Endothelial cell of umbilical vein (primary cell): Measurements from ENCODE around the gene PRKD1. TPM values are rescaled to one million over a fixed set of nuclear protein-coding genes. Genes with fewer than 3 reads are reported as not detected.

ENCODE experiments used
- BruUV-seq: library from RNA; stranded (reverse); fragments of 400-500 nt; replicated peaks from 2 replicates; lab custom pipeline; 2021; lab: Mats Ljungman, UMichigan
- CTCF ChIA-PET: fragments of 300-600, 350-600 bp; sonication (Branson Sonifier 250); formaldehyde crosslinking; loops from one replicate; lab custom pipeline; 2021; ENCODE audit warnings: antibody characterized with exemption, inconsistent platforms; lab: Charles Lee
- POLR2A ChIA-PET: fragments of 300-600, 350-600 bp; sonication (Branson Sonifier 250); formaldehyde crosslinking; loops from one replicate; lab custom pipeline; 2021; ENCODE audit warnings: antibody characterized with exemption, inconsistent platforms; lab: Charles Lee
- DNase-seq: peaks from one replicate; pipeline ENCODE4 v3.0.0-alpha.2; 2011; ENCODE audit warnings: low read depth, low spot score
- FAIRE-seq: peaks from 2 replicates; lab custom pipeline; 2011; peaks lifted over from hg19 to GRCh38; lab: Jason Lieb, UNC
- H2AFZ ChIP-seq: 2 replicates; pipeline ENCODE4 v1.6.0; 2012; ENCODE audit warnings: low read depth, low read length, control low read depth, inconsistent platforms
- H3K27ac ChIP-seq: 2 replicates; pipeline ENCODE4 v1.5.1; 2011; ENCODE audit warnings: low read depth, mild to moderate bottlenecking, control low read depth, low read length, moderate library complexity; ENCODE audit not compliant: insufficient read depth
- H3K27me3 ChIP-seq, 2 experiments: 2 replicates each; pipeline versions ENCODE4 v1.6.0 to v1.6.1; 2011; ENCODE audit warnings: low read length in 2 of 2, mixed read lengths in 1 of 2; ENCODE audit not compliant: control insufficient read depth in 2 of 2, insufficient read depth in 2 of 2
- H3K36me3 ChIP-seq, 2 experiments: 2 replicates in 1 of 2; 3 replicates in 1 of 2; pipeline ENCODE4 v1.5.1; 2011; ENCODE audit warnings: low read length in 2 of 2, mild to moderate bottlenecking in 1 of 2, moderate library complexity in 1 of 2; ENCODE audit not compliant: control insufficient read depth in 2 of 2, insufficient read depth in 2 of 2; ENCODE audit errors: extremely low read depth in 1 of 2
- H3K4me1 ChIP-seq: 3 replicates; pipeline ENCODE4 v1.5.1; 2011; ENCODE audit warnings: mild to moderate bottlenecking, low read length; ENCODE audit not compliant: control insufficient read depth, insufficient read depth; ENCODE audit errors: extremely low read depth
- H3K4me2 ChIP-seq: 2 replicates; pipeline ENCODE4 v1.6.1; 2011; ENCODE audit warnings: low read length, control low read depth, mixed read lengths; ENCODE audit not compliant: insufficient read depth
- H3K4me3 ChIP-seq, 3 experiments: fragments of 200-600 bp in 1 of 3; sonication (generic), shearing (Covaris generic) in 1 of 3; replicated peaks in 1 of 3; 2 replicates each; pipeline ENCODE4 v1.5.1; 2011 to 2016; ENCODE audit warnings: control low read depth in 3 of 3, low read length in 3 of 3, mild to moderate bottlenecking in 2 of 3, inconsistent platforms in 1 of 3, low read depth in 1 of 3, moderate library complexity in 1 of 3; ENCODE audit not compliant: insufficient read depth in 1 of 3
- H3K79me2 ChIP-seq: 2 replicates; pipeline ENCODE4 v1.6.0; 2012; ENCODE audit warnings: low read length, inconsistent platforms; ENCODE audit not compliant: control insufficient read depth, insufficient read depth
- H3K9ac ChIP-seq: replicated peaks from 2 replicates; pipeline ENCODE3; 2011; ENCODE audit warnings: low read length, control low read depth; ENCODE audit not compliant: insufficient read depth; ENCODE audit errors: extremely low read depth
- H3K9me1 ChIP-seq: replicated peaks from 3 replicates; pipeline ENCODE4 v1.6.0; 2011; ENCODE audit warnings: mild to moderate bottlenecking, low read length; ENCODE audit not compliant: control insufficient read depth, insufficient read depth; ENCODE audit errors: extremely low read depth
- H3K9me3 ChIP-seq: replicated peaks from 2 replicates; pipeline ENCODE4 v1.5.1; 2012; ENCODE audit warnings: low read length, inconsistent platforms; ENCODE audit not compliant: control insufficient read depth, insufficient read depth
- H4K20me1 ChIP-seq: replicated peaks from 2 replicates; pipeline ENCODE3; 2011; ENCODE audit warnings: mild to moderate bottlenecking, low read length; ENCODE audit not compliant: control insufficient read depth, insufficient read depth; ENCODE audit errors: extremely low read depth
- CTCF ChIP-seq, 2 donors: IDR thresholded peaks; 1 replicate in 1 of 2; 2 replicates in 1 of 2; pipeline ENCODE4 v1.5.1; 2011; ENCODE audit warnings: low read length in 2 of 2, mild to moderate bottlenecking in 2 of 2, moderate library complexity in 2 of 2, control low read depth in 1 of 2, inconsistent platforms in 1 of 2, low read depth in 1 of 2; ENCODE audit not compliant: insufficient read depth in 1 of 2; ENCODE audit errors: extremely low read depth in 1 of 2
- EZH2 ChIP-seq: IDR thresholded peaks from 2 replicates; pipeline ENCODE4 v1.6.1; 2012; ENCODE audit warnings: borderline replicate concordance, low read depth, mild to moderate bottlenecking, moderate library complexity, low read length, inconsistent platforms; ENCODE audit not compliant: severe bottlenecking
- FOS ChIP-seq: IDR thresholded peaks from 2 replicates; pipeline ENCODE4 v1.6.1; 2011; ENCODE audit warnings: mild to moderate bottlenecking, low read length, moderate library complexity, borderline replicate concordance; ENCODE audit not compliant: insufficient read depth
- GATA2 ChIP-seq: IDR thresholded peaks from 2 replicates; pipeline ENCODE4 v1.7.0; 2011; ENCODE audit warnings: low read depth, mild to moderate bottlenecking, moderate library complexity, mixed read lengths, low read length; ENCODE audit not compliant: insufficient read length, insufficient read depth
- JUN ChIP-seq: IDR thresholded peaks from 2 replicates; pipeline ENCODE4 v1.6.1; 2011; ENCODE audit warnings: borderline replicate concordance, low read depth; ENCODE audit not compliant: insufficient read length, insufficient read depth
- MYC ChIP-seq: IDR thresholded peaks from one replicate; pipeline ENCODE4 v1.6.1; 2011; ENCODE audit warnings: mild to moderate bottlenecking, low read depth, low read length
- POLR2A ChIP-seq: IDR thresholded peaks from 2 replicates; pipeline ENCODE4 v1.6.1; 2012; ENCODE audit warnings: low read depth, mild to moderate bottlenecking, control low read depth, low read length
- POLR2AphosphoS5 ChIP-seq: IDR thresholded peaks from 2 replicates; pipeline ENCODE4 v1.6.1; 2012; ENCODE audit warnings: low read depth, mild to moderate bottlenecking, control low read depth, low read length, moderate library complexity; ENCODE audit not compliant: insufficient read depth
- dilution Hi-C: fragments of 300-500 bp; cut with MboI; formaldehyde crosslinking; loops from one replicate; pipeline ENCODE4 v1.15.0; 2019; ENCODE audit warnings: low sequenced_read_pairs; ENCODE audit not compliant: extremely low pct_ligation_motif_present
- intact Hi-C: fragments of 100-400 bp; cut with micrococcal nuclease; formaldehyde crosslinking; loops from one replicate; pipeline ENCODE4 v1.10.0; 2022
- polyA plus RNA-seq, 4 experiments: library from polyadenylated mRNA; depleted of rRNA in 3 of 4; stranded (reverse) in 3 of 4; unstranded in 1 of 4; fragments of >200 nt; gene quantifications; 2 replicates each; pipeline versions ENCODE4 v1.2.1 to v1.2.3, GENCODE V29; 2011 to 2012; ENCODE audit warnings: missing spikeins in 1 of 4
- total RNA-seq: library from RNA; stranded (reverse); gene quantifications from 2 replicates; pipeline ENCODE4 v1.2.3, GENCODE V29; 2021
- TF ChIP-seq, protein P1 (sequence below): IDR thresholded peaks from 2 replicates; pipeline ENCODE4 v1.6.1; 2011; ENCODE audit not compliant: insufficient read depth, insufficient read length

Gene PRKD1
- total and polyA plus RNA-seq, 2 donors (not counting 3 experiments of a cell fraction or from before 2014, with no cell fraction given): 3.9 to 10.9 TPM

GRCh38 chr14:29637411-29637810 is 290.2 kb downstream of the PRKD1 start:
- H3K4me3 ChIP-seq: no peak overlapping the region
- ChIA-PET CTCF (interaction anchor here (1.2 kb wide), 1 partner anchor 20 kb away, joined by 4 read pairs; no protein-coding TSS in a partner anchor), POLR2A (no interaction called here)
- no peaks in the 10 kb centered on the region for H3K9me3 ChIP-seq
- H3K9ac ChIP-seq: no peak overlapping the region
- no peaks in the 10 kb centered on the region for H3K9me1 ChIP-seq
- no peak overlapping the region for H2AFZ ChIP-seq
- dilution Hi-C loops (no loop called here), intact Hi-C loops (no loop called here)
- H3K27ac ChIP-seq: no peak overlapping the region
- TF ChIP-seq JUN: no peak
- TF ChIP-seq, protein P1, sequence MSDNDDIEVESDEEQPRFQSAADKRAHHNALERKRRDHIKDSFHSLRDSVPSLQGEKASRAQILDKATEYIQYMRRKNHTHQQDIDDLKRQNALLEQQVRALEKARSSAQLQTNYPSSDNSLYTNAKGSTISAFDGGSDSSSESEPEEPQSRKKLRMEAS: no peak
- TF ChIP-seq POLR2AphosphoS5: no peak
- no peak for TF ChIP-seq FOS
- no peak for TF ChIP-seq GATA2
- TF ChIP-seq MYC: no peak
- no peak for TF ChIP-seq CTCF (IDR thresholded peaks at IDR 0.05; ENCODE audit: extremely low read depth in 1 of 2, insufficient read depth in 1 of 2, low read depth in 1 of 2, low read length in 2 of 2)
- TF ChIP-seq EZH2: no peak
- no peak for TF ChIP-seq POLR2A
- DNase-seq: peak; percentile 74
- no peaks in the 10 kb centered on the region for H4K20me1 ChIP-seq
- H3K27me3 ChIP-seq: no peaks in the 10 kb centered on the region
- no peaks in the 10 kb centered on the region for H3K36me3 ChIP-seq
- BruUV-seq: no TSS peak
- no peak overlapping the region for H3K4me2 ChIP-seq
- no peak for FAIRE-seq
- H3K79me2 ChIP-seq: no peaks in the 10 kb centered on the region
- no peaks in the 10 kb centered on the region for H3K4me1 ChIP-seq
